ENCODE data around the gene MED13L. TPM values are rescaled to one million over a fixed set of nuclear protein-coding genes. Genes with fewer than 3 reads are reported as not detected.

MED13L gene
- total and polyA plus RNA-seq, 2 donors (not counting 3 experiments of a cell fraction or from before 2014, with no cell fraction given), result 27.4 to 93.6 TPM

- POLR2A ChIA-PET, result no interaction called here
- DNase-seq (ENCODE audit: low read depth, low spot score) (peak; percentile 42), FAIRE-seq (no peak)
- peaks cover 88% of the 10 kb centered on the region for H3K79me2 ChIP-seq (ENCODE audit: control insufficient read depth, insufficient read depth, low read length)
- H2AFZ ChIP-seq (ENCODE audit: low read depth, low read length), result no peak overlapping the region
- H3K4me1 ChIP-seq (ENCODE audit: control insufficient read depth, extremely low read depth, insufficient read depth, low read length), result peaks cover 50% of the 10 kb centered on the region
- H3K36me3 ChIP-seq (ENCODE audit: control insufficient read depth in 2 of 2, extremely low read depth in 1 of 2, insufficient read depth in 2 of 2, low read length in 2 of 2), result no peaks in the 10 kb centered on the region
- intact Hi-C loops (cut with micrococcal nuclease), result no loop called here
- H3K27me3 ChIP-seq (ENCODE audit: control insufficient read depth in 2 of 2, insufficient read depth in 2 of 2, low read length in 2 of 2), result no peaks in the 10 kb centered on the region
- peaks cover 2% of the 10 kb centered on the region for H3K9me1 ChIP-seq (replicated peaks; ENCODE audit: control insufficient read depth, extremely low read depth, insufficient read depth, low read length)
- no peak overlapping the region for H3K9ac ChIP-seq (replicated peaks; ENCODE audit: extremely low read depth, insufficient read depth, low read length)
- no peaks in the 10 kb centered on the region for H3K9me3 ChIP-seq (replicated peaks; ENCODE audit: control insufficient read depth, insufficient read depth, low read length)
- CTCF ChIA-PET, result interaction anchor here (0.9 to 1.0 kb wide), 4 partner anchors 13 to 82 kb away, joined by 3 to 4 read pairs (median 4); no protein-coding TSS in a partner anchor
- peak overlapping the region; percentile 38 for H3K4me2 ChIP-seq (ENCODE audit: insufficient read depth, low read length)
- BruUV-seq (replicated peaks), result no TSS peak
- H4K20me1 ChIP-seq (replicated peaks; ENCODE audit: control insufficient read depth, extremely low read depth, insufficient read depth, low read length), result peaks cover 18% of the 10 kb centered on the region
- no peak overlapping the region for H3K4me3 ChIP-seq (replicated peaks in 1 of 3; ENCODE audit: insufficient read depth in 1 of 3, low read depth in 1 of 3, low read length in 3 of 3)
- H3K27ac ChIP-seq (ENCODE audit: insufficient read depth, low read depth, low read length), result peak overlapping the region; percentile 19
- peak; percentile 49 for TF ChIP-seq FOS (IDR thresholded peaks at IDR 0.05; ENCODE audit: borderline replicate concordance, insufficient read depth, low read length)
- no peak for TF ChIP-seq EZH2 (IDR thresholded peaks at IDR 0.05; ENCODE audit: borderline replicate concordance, low read depth, low read length, severe bottlenecking)
- dilution Hi-C loops (cut with MboI; ENCODE audit: extremely low pct_ligation_motif_present, low sequenced_read_pairs), result no loop called here
Observed at GRCh38 chr12:116184763-116185162, 92.7 kb downstream of the MED13L start.

GRCh38 chr12:116183741-116184141, 93.8 kb downstream of the MED13L start:
- H2AFZ ChIP-seq (ENCODE audit: low read depth, low read length), result no peak overlapping the region
- peaks cover 85% of the 10 kb centered on the region for H3K79me2 ChIP-seq (ENCODE audit: control insufficient read depth, insufficient read depth, low read length)
- intact Hi-C loops (cut with micrococcal nuclease) (no loop called here), dilution Hi-C loops (cut with MboI; ENCODE audit: extremely low pct_ligation_motif_present, low sequenced_read_pairs) (no loop called here)
- no peak for TF ChIP-seq POLR2AphosphoS5 (IDR thresholded peaks at IDR 0.05; ENCODE audit: insufficient read depth, low read depth, low read length)
- TF ChIP-seq JUN (IDR thresholded peaks at IDR 0.05; ENCODE audit: borderline replicate concordance, insufficient read depth, insufficient read length, low read depth), result no peak
- TF ChIP-seq FOS (IDR thresholded peaks at IDR 0.05; ENCODE audit: borderline replicate concordance, insufficient read depth, low read length), result no peak
- TF ChIP-seq GATA2 (IDR thresholded peaks at IDR 0.05; ENCODE audit: insufficient read depth, insufficient read length, low read depth, low read length), result no peak
- TF ChIP-seq MYC (IDR thresholded peaks at IDR 0.05; ENCODE audit: low read depth, low read length), result no peak
- no peak for TF ChIP-seq MAX (IDR thresholded peaks at IDR 0.05; ENCODE audit: insufficient read depth, insufficient read length)
- TF ChIP-seq CTCF (IDR thresholded peaks at IDR 0.05; ENCODE audit: extremely low read depth in 1 of 2, insufficient read depth in 1 of 2, low read depth in 1 of 2, low read length in 2 of 2), result no peak
- TF ChIP-seq EZH2 (IDR thresholded peaks at IDR 0.05; ENCODE audit: borderline replicate concordance, low read depth, low read length, severe bottlenecking), result no peak
- no peak for TF ChIP-seq POLR2A (IDR thresholded peaks at IDR 0.05; ENCODE audit: low read depth, low read length)
- no peak overlapping the region for H3K4me2 ChIP-seq (ENCODE audit: insufficient read depth, low read length)
- no TSS peak for BruUV-seq (replicated peaks)
- H3K27ac ChIP-seq (ENCODE audit: insufficient read depth, low read depth, low read length), result no peak overlapping the region
- H3K4me3 ChIP-seq (replicated peaks in 1 of 3; ENCODE audit: insufficient read depth in 1 of 3, low read depth in 1 of 3, low read length in 3 of 3), result no peak overlapping the region
- no peak overlapping the region for H3K9ac ChIP-seq (replicated peaks; ENCODE audit: extremely low read depth, insufficient read depth, low read length)
- H3K36me3 ChIP-seq (ENCODE audit: control insufficient read depth in 2 of 2, extremely low read depth in 1 of 2, insufficient read depth in 2 of 2, low read length in 2 of 2), result no peaks in the 10 kb centered on the region
- H3K27me3 ChIP-seq (ENCODE audit: control insufficient read depth in 2 of 2, insufficient read depth in 2 of 2, low read length in 2 of 2), result no peaks in the 10 kb centered on the region
- H4K20me1 ChIP-seq (replicated peaks; ENCODE audit: control insufficient read depth, extremely low read depth, insufficient read depth, low read length), result peaks cover 18% of the 10 kb centered on the region
- H3K9me3 ChIP-seq (replicated peaks; ENCODE audit: control insufficient read depth, insufficient read depth, low read length), result no peaks in the 10 kb centered on the region
- FAIRE-seq (no peak), DNase-seq (ENCODE audit: low read depth, low spot score) (peak; percentile 13)
- H3K4me1 ChIP-seq (ENCODE audit: control insufficient read depth, extremely low read depth, insufficient read depth, low read length), result peaks cover 50% of the 10 kb centered on the region
- POLR2A ChIA-PET, result no interaction called here
- peaks cover 2% of the 10 kb centered on the region for H3K9me1 ChIP-seq (replicated peaks; ENCODE audit: control insufficient read depth, extremely low read depth, insufficient read depth, low read length)
- CTCF ChIA-PET, result interaction anchor here (0.9 to 1.2 kb wide), 5 partner anchors 12 to 83 kb away, joined by 3 to 4 read pairs (median 4); no protein-coding TSS in a partner anchor
